Dedifferentiated amniotic fluid mesenchymal stem cell (primary cell): ENCODE results near the gene PHIP.

Source experiments
- DNase-seq: peaks from one replicate; pipeline ENCODE4 v3.0.0-alpha.2; 2016; ENCODE audit errors: extremely low spot score

The PHIP gene

GRCh38 chr6:79070206-79070825, 7.7 kb downstream of the PHIP start:
- DNase-seq: no peak

- no peak for DNase-seq
These were observed 11.2 kb downstream of the PHIP start for GRCh38 chr6:79066828-79067227.

GRCh38 chr6:79066330-79066729, 11.7 kb downstream of the PHIP start:
- no peak for DNase-seq

GRCh38 chr6:79065232-79065631, 12.8 kb downstream of the PHIP start:
- no peak for DNase-seq

DNA sequence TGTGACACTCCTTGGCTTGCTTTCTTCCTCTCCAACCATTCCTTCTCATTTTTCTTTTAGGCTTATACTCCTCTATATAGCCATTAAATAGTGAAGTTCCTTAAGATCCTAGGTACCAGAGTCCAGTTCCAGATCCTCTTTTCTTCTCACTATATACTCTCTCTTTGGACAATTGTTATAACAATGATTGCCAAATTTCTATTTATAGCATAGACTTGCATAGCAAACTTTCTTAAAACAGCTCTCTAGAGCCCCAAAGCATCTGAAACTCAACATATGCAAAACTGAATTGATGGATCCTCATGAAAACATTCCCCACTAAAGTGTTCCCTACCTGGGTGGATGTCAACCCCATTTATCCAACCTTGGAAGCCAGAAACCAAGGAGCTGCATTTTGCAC, 13.4 kb downstream of the PHIP start:
- DNase-seq: no peak

GRCh38 chr6:79062708-79063107, 15.3 kb downstream of the PHIP start:
- no peak for DNase-seq

GRCh38 chr6:79057746-79058145, 20.3 kb downstream of the PHIP start:
- no peak for DNase-seq

GRCh38 chr6:79056226-79056625, 21.8 kb downstream of the PHIP start:
- DNase-seq: no peak

DNA sequence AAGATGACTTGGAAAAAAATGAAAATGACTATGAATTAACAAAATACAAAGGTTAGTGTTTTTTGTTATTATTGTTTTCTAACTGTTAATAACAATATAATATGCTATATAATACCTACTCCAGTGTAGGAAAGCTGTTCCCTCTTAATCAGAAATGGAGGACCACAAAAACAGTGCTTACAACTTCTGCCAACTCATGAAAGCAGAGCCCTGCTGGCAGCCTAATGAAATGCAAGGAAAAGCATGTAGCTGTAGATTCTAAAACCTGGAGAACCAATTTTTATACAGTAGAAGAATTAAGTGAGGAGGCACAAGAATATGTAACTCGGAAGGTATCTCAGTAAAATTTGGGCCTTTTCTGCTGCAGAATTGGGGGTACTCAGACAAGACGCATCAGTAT, 29.4 kb downstream of the PHIP start:
- DNase-seq: no peak

DNA sequence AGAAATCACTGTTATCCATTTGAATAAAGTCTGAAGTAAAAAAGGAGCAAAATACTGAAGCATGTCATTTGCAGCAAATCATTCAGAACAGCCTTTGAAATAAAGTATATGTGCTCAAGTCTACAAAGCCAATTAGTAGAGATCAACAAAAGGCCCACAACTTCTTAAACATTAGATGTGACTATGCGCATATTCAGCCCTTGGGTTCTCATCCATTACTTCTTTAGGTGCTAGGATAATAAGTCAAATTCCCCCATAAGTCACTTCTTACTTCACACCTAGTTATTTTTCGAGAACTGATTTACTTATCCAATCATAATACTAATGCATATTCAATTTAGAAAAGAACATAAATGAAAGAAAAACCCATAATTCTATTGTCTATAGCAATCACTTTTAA, 31.0 kb downstream of the PHIP start:
- no peak for DNase-seq

DNA sequence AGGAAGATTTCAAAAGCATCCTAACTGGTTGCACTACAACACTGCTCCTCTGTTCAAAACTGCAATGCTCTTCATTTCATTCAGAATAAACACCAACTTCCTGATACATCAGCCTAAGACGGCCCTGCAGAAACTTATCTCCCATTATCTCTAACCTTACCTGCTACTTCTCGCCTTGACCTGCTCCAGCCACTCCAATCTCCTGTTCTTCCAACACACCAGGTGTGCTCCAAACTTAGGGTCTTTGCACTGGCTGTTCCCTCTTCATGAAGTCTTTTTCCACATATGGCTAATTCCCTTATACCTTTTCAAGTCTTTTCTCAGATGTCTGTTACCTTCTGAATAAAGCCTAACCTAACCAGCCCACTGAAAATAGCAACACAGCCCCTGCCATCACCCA, 32.1 kb downstream of the PHIP start:
- DNase-seq: no peak

GRCh38 chr6:79042799-79043126, 35.3 kb downstream of the PHIP start:
- no peak for DNase-seq

DNA sequence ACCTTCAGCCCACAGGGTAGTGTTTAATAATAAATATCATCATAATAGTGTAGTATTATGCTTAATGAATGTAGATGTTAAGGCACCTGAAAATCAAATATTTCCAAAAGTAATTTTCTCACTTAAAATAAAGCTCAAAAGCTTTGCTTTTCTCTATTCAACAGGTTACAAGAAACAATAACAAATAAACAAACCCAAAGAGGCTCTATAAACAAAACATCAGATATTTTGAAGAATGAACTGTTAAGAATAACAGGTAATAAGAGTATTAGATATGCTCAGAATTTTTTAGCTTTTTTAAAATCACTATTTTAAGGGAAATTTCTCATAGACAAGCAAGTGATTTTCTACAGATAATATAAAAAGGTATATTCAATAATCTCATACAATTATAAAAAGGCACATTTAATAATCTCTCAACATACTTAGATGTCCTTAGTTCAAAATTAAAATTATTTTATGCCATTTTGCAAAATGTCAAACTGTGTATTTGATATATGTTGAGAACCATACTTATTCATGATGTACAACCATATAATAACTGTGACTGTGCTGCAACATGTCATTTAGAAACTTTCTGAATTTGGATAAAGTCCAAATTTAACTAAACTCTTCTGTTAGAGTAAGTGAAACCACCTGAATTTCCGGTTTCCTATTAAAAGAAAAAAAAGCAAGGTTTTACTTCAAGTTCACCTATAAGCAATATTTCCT, 35.8 kb downstream of the PHIP start:
- DNase-seq: no peak

DNA sequence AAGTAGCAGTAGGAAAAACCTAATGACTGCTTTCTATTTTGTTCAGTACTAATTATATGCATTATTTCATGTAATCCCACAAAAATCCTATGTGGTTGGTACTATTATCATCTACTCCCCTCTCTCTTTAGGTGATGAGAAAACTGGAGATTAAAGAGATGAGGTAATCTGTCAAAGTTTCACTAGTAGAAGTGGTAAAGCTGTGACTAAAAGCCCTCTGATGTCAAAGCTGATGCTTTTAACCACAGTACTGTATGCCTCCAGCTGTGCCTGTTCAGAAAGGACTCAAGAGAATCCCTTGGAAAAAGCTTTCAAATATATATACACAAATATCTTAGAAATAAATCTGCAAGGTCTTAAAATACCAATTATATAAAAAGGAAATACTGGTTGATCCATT, 38.0 kb downstream of the PHIP start:
- no peak for DNase-seq

DNA sequence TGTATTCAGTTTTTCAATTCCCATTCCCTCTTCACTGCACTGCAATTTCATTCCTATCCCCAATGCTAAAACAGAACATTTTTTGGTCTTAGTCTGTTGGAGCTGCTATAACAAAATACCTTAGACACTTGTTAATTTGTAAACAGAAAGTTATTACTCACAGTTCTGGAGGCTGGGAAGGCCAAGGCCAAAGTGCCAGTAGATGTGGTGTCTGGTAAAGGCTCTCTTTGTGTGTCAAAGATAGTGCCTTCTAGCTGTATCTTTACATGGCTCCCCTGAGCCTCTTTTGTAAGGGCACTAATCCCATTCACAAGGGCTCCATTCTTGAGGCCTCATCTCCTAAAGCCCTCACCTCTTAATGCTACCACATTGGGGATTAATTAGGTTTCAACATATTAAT, 40.0 kb downstream of the PHIP start:
- DNase-seq: no peak

DNA sequence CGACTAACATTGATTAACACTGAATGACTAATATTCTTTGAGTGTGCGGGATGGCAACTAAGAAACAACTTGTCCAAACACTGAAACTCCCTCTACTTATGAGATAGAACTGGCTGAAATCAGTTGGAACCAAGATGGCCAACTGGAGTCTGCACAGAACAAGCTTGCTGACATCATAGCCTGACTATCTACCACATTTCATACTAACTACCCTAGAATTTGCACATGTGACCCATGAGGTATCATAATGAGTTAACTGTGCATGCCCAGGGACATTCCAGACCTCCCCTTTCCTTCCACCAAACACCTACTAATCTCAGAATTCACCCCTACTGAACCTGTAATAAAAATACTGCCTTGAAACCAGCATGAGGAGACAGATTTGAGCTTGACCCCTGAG, 43.2 kb downstream of the PHIP start:
- no peak for DNase-seq

- no peak for DNase-seq
These were observed 44.8 kb downstream of the PHIP start for GRCh38 chr6:79033279-79033678.

- DNase-seq: peak; percentile 84
These were observed 46.0 kb downstream of the PHIP start for GRCh38 chr6:79031821-79032590.

DNA sequence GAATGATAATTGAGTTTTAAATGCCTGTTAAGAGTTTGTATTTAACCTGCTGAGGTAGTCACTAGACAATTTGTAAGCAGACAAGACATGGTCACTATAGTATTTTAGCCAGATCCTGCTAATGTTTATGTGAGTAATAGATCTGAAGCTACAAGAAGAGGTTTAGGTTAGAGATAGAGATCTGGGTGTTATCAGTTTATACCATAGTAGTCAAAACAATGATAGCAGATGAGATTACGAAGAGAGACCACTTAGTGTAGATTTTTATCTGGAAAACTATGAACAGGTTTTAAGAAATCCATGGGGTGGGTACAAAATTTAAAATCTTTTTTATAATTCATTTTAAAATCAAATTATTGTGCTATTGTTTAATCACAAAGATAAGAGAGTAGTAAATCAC, 47.5 kb downstream of the PHIP start:
- no peak for DNase-seq

DNA sequence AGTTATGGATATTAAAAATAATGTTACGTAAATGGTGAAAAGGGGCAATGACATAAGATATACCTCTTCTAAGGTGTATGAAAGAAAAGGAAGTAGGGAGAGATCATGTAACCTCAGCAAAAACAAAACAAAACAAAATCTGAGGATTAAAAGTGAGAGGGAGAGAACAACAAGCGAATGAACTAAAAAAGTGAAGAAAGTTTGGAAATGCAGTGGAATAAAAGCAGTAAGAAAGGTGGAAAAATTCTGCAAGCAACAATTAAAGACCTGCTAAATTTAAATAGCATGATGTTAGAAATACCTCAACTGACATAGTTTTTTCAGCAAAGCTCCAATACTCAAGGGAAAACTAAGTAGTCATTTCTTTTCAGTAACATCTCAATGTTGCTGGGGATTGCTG, 48.0 kb downstream of the PHIP start:
- no peak for DNase-seq

GRCh38 chr6:79028641-79029314, 49.3 kb downstream of the PHIP start:
- no peak for DNase-seq

GRCh38 chr6:79011940-79012339, 66.1 kb downstream of the PHIP start:
- no peak for DNase-seq

DNA sequence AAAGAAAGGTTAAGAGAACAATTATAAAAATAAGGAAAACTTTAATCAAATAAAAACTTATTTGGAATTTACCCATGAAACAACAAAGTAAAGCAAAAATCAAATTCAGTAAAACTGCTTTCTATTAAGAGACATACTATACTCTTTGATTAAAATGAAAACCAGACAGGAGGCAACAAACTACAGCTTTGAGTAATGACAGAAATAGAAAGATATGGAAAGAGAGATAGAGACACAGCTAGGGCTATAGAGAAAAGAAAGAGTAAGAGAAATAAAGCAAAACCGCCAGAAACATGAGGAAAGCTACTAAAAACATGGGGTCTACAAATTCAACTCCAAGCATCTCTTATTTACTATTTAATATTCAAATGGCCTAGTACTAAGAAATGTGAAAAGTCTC, 67.6 kb downstream of the PHIP start:
- DNase-seq: no peak
